IPS-NIHi7 (cell line): ENCODE measurements around the gene STK10.

ENCODE experiments used
- DNase-seq: peaks from one replicate; pipeline ENCODE4 v3.0.0; 2012; ENCODE audit warnings: mixed read lengths; ENCODE audit errors: extremely low spot score

STK10 gene

DNA sequence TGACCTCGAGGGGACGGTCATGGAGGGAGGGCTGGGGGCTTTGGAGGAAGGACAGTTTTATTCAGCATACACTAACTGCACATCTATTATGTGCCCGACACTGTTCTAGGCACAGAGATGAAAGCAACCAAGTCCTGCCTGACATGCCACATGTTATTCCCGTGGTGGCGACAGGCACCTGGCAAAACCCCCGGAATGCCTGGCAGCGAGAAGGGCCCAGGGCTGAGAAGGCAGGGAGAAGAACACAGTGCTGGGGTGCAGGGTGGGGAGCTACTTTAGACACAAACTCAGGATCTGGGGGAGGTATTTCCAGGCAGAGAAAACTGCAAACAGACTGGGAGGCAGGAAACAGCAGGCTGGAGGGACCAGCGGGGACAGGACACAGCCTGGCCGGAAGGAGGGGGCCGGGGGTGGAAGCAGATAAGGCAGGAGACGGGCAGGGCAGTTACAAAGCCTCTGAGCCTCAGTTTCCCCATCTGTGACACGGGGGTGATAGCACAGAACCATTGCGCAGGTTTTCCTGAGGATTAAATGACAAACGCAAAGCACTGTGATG lies 77.7 kb downstream of the STK10 start:
- no peak for DNase-seq

DNA sequence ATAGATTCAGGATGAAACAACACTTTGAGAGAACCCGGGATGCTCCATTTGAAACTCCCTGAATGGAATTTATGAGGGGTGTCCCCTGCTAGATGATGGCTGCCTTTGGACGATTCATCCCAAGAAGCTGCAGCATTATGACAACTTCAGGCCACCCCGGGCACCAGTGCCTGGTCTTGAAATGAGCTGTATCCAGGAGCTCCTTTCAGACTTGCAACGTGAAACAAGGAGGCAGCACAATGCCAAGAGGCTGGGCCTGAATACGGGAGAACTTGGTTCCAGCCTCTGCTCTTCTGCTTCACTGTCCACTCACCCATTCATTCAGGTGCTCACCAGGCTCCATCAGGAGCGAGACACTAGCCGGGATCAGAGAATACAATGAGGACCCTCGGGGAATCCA lies 78.3 kb downstream of the STK10 start:
- no peak for DNase-seq

DNA sequence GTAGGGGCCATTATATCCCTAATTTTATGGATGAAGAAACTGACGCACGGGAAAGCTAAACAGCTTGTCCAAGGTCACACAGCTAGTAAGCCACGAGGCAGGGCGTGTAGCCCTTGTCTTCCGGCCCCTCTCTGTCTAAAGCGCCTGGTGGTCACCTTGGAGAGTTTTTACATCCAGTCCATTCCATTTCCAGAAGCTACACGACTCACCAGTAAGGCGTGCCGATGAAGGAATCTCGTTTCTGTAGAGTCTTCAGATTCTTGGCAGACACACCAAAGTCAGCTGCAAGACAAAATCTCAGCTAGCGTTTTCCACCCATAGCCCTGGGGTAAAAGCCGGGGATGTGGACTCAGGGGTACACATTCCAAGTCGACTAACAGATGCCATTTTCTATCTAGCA lies 80.5 kb downstream of the STK10 start:
- no peak for DNase-seq

DNA sequence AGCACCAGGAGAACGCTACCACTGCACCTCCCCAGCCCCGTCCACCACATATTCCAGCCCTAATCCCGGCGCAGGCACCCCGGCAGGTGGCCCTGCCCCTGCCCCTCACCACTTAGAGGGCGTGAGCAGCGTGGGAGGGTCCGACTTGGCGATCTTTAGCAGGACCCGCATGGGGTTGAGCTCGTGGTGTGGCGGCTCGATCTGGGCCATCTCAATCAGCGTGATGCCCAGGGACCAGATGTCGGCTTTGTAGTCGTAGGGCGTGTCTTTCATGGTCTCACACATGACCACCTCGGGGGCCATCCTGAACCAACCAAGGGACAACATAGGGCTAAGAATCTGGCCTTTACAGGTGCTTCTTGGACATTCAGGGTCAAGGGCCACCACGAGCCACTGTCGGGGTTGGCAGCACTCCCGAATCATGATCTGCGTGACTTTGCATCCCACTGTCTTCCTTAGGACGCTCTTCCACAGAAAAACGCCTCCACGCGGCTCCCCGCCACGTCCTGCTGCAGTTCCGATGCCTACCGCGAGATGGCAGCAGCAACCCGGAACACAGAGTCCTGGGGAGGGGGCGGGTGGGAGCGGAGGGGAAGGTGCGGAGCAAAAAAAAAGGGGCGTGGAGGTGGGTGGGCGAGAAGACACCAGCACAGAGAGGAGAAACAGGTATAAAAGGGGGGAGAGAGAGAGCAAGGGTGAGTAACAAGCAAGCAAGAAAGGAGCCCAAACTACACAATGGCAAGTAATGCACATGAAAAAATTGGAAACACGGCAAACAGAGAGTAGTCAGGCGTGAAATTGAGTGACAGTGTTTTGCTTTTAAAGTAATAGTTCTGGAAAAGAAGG lies 81.3 kb downstream of the STK10 start:
- DNase-seq = peak; percentile 81

DNA sequence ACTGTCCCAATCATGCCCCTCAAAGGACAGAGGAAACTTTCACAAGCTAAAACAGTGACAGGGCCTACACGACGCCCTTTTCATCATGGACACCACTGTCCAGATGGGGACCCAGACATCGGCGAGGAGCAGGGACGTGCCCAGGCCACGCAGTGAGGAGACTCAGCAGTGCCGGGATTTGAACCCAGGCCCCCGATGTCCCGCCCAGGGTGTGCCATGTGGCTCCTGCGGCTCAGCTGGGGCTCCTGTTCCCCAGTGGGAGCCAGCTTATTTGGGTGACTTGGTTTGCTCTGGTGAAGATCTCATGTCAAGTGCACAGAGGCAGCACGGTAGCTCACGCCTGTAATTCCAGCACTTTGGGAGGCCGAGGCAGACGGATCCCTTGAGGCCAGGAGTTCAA lies 82.2 kb downstream of the STK10 start:
- no peak for DNase-seq

DNA sequence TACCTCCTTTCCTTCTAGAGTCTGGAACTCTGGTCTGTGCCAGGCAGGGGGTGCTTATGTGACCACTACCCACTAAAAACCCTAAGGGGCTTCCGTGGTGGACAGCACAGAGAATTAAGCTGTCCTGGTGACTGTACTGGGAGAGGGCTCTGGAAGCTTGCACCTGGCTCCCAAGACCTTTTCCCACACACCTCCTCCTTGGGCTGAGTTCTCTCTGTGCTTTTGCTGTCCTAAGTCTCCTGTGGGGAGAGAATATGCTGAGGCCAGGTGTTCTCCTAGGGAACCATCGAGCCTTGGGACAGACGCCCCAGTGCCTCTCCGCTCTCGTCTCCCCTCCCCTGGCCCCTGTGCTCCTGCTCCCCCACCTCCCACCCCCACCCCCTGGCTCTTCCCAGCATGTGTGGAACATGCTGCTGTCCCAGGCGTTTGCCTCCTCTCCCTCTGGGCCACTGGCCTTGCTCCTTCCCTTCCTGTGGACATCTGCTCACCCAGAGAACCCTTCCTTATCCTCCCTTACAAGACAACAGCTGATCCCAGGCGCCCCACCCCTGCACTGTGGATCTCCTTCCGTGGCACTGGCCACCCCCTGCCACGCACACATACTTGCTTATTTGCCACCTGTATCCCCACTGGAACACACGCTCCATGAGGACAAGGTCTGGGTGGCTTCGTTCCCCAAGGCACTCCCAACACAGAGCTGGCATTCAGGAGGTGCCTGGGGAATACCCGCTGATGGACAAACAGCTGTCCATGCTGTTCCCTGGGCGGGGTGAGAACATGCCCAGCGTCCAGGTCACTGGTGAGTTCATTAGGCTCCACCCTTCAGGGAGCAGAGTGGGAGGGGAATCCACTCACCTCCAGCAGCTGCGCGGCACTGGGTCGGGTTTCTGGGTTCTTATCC lies 83.0 kb downstream of the STK10 start:
- no peak for DNase-seq

DNA sequence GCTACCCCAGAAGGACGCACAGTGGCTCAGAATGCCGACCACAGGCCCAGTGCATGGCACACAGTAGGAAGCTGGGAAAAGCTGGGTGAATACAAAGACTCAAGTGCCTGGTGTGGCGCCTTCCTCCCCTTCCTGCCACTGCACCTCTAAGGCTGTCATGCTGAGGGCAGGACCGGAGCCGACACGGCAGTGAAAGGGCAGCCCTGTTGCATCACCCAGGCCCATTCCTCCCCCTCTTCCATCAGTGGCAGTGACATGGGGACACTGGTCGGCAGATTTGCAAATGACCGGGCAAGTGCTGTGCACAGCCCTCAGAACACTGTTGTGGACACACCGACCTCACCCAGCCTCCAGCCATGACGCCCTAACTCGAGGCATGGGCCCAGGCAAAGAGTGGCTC lies 84.0 kb downstream of the STK10 start:
- DNase-seq = no peak

DNA sequence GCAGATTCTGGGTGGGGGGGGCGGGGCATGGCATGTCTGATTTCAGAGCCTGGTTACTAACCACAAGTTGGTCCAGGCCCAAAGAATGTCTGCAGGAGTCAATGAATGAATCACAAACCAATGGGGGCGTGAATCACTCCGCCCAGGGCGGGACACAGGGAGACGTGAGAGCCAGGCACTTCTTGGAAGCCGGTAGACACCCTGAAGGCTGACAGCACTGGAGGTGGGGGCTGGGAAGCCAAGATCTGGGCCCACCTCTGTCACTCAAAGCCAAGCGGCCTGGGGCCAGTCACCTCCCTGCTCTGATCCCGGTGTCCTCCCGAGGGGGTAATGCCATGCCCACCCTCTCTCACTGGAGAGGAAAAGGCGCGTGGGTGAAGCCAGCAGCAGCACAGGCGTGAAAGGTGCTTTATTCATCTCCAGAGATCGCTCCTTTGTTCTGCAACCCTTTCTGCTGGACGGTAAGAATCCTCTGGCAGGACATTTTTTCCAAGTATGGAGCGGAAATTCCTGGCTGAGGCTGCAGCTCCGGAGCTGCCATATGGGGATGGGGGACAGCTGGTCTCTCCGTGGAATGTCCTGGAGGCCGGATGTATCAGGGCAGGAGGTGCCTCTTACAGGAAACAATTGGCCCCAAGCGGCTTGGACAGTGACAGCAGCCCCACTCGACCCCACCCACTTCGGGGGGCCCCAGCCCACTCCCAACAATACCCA lies 85.0 kb downstream of the STK10 start:
- DNase-seq = peak; percentile 61

DNA sequence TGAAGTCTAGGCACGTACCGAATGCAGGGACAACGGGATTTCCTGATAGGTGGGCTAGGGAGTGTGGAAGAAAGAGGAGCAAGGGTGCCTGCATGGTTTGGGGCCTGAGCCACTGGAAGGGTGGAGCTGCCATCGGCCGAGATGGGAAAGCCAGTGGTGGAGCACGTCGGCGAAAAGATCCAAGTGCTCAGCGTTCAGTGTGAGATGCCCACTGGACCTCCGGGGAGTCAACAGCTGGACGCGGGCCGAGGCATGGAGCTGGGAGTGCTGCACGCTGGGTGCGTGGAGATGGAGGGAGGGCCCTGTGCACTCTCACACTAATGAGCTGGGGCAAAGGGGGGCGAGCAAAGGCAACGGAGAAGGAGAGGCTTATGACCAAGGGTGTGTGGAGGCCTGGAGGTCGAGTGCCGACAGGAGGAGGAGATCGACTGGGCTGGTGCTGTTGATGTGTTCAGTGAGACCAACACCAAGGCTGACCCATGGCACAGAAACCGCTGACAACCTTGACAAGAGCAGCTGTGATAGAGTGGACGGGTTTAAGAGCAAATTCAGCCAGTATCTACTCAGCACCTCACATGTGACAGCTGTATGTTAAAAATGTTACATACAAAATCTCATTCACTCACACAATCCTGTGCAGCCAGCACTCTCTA lies 85.7 kb downstream of the STK10 start:
- DNase-seq = no peak

DNA sequence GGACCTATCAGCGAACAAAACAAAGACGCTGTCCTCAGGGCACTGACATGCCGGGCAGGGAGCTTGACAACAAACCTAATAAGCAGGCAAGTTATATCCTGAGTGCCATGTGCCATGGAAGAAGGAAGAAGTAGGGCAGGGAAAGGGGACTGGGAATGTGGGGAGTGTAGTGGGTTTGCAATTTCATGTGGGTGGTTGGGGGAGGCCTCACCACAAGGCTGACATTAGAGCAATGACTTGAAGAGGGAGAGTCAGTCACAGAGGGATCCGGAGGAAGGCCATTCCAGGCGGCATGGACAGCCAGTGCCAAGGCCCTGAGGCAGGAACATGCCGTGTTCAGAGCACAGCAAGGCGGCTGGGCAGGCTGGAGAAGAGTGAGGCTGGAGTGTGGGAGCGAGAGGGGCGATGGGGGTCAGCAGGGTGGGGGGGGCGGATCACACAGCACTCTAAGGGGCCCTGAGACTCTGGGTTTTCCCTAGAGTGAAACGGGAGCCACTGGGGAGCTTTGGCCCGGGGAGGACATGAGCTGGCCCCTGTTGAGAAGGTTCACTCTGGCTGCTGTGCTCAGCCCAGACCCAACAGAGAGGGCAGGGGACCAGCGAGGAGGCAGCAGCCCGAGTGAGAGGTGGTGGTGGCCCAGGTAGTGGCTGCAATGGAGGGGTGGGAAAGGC lies 86.3 kb downstream of the STK10 start:
- DNase-seq = no peak

DNA sequence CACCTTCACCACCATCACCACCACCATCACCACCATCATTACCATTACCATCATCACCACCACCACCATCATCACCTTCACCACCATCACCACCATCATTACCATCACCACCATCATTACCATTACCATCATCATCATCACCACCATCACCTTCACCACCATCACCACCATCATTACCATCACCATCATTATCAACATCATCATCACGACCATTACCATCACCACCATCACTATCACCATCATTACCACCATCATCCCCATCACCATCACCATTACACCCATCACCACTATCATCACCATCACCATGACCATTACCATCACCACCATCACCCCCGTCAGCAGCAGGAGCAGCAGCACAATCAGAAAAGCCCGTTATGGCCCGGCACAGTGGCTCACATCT lies 89.1 kb downstream of the STK10 start:
- DNase-seq = no peak

DNA sequence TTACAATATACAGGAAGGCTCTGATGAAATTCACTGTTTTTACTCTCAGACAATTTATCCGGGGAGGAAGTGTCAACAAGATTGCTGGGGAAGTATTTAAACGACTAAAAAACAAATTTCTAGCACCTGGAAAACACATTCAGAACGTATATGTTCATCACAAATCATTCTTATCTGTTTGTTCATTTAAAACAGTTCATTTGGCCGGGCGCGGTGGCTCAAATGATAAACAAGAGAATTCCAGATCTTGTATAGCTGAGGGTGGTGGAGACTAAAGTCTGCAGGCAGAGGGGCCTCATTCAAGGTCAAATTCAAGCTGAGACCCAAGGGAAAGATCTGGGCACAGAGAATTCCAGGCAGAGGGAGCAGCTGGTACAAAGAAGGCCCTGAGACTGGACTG lies 90.0 kb downstream of the STK10 start:
- DNase-seq = no peak

DNA sequence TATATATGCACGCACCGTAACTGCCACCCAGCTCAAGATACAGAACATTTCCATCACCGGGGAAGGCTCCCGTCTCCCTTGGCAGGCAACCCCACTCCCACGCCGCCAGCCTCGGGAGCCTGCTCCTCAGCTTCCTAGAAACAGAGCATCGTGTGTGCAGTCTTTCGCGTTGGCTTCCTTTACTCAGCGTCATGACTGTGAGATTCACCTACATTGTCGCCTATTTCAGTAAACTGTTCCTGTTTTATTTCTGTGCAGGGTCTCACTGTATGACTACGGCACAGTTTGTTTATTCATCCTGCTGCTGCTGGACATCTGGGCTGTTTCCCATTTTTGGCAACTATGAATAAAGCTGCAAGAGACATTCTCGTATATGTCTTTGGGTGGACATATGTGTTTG lies 90.7 kb downstream of the STK10 start:
- DNase-seq = no peak

DNA sequence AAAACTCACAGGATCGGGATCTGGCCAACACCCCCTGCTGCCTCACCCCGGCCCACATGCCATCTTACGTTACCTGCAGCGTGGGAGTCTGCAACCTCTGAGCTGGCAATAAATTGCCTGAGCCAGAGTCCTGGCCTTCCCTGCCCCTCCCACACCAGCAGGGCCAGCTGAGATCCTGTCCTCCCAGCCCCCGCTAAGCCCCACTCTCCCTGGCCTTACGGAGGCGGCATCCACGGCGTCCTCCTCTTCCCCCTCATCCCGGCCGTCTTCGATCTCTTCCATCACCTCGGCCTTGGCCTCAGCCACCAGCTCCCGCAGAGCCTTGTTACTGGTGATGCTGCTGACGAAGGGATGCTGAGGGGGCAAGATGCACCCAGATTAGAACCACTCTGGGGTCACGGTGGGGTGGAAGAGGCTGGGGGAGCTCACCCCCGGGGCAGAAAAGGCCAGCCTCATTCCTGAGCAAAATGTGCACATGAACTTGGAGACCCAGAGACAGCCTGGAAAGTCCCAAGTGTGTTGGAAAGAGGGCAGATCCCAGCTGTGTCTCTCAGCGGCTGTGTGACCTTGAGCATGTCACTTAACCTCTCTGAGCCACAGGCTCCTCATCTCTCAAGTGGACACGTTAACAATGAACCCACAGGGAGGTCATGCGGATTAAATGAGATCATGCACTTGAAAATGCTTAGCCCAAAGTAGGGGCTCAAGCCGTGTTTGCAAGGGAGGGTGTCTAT lies 91.7 kb downstream of the STK10 start:
- DNase-seq = no peak

DNA sequence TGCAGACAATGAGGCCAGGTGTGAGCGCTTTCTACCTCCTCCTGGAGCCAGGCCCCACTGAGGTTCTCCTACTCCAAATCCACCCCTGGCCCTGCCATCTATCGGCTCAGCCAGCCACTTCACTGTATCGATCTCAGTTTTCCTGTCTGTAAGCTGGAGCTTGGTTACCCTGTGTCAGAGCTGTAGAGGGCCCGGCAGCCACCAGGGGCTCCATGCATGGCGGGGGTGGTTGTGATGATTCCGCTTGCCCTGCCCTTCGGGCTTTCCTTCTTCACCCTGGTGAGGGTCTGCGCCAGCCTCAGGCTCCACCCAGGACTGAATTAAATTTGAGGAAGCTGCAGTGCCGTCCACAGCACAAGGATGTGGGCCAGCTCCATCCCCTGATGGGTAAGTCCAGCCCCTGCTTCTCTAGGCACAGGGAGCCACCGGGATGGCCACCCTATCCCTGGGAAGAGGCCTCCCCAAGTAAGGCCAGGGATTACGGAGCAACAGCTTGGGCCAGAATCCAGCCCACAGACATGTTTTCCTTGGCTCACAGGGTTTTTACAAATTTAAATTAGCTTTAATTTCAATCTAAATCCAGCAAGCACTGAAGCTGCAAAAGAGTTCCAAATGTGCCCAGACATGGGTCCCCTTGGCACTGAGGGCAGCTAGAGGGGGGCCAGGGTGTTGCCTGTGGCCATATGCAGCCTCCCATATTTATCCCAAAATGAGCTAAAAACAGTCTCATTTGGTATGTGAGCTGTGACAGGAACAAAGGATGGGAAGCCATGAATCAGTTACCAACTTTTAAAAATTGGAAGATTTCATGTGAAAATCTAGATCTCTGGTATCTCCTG lies 92.4 kb downstream of the STK10 start:
- no peak for DNase-seq

DNA sequence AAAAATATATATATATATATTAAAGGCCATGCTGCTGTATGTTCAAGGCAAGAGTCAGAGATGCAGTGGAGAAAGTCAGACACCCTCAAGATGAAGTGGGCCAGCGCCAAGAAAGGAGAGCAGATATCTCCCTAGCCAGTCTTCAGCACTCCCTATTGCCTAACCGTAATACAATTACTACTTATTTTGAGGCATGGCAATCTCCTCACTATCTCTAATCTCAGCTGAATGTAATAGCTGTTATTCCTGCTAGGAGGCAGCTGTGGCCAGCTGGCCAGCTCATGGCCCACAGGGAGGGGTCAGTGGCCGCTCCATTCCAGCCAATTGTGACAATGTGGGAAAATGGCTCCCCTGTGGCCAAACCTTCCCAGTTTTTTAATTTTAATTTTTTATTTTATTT lies 94.1 kb downstream of the STK10 start:
- DNase-seq = no peak

DNA sequence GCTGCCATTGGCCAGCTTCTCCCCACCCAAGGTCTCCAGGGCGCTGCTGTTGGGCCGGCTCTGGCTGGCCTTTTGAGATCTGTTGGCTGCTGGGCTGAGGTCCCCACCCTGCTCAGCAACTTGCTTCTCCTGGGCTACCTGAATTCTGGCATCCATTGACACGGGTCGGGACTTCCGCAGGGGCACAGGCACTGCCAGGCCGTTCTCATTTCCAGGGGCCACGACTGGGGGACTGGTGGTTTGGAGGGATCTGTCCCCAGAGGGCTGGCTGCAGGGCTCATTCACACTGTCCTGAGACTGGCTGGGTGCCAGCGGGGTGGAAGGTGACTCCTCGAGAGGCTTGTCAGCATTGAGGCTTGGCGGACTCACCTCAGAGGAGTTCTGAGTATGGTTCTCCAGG lies 94.5 kb downstream of the STK10 start:
- DNase-seq = no peak

DNA sequence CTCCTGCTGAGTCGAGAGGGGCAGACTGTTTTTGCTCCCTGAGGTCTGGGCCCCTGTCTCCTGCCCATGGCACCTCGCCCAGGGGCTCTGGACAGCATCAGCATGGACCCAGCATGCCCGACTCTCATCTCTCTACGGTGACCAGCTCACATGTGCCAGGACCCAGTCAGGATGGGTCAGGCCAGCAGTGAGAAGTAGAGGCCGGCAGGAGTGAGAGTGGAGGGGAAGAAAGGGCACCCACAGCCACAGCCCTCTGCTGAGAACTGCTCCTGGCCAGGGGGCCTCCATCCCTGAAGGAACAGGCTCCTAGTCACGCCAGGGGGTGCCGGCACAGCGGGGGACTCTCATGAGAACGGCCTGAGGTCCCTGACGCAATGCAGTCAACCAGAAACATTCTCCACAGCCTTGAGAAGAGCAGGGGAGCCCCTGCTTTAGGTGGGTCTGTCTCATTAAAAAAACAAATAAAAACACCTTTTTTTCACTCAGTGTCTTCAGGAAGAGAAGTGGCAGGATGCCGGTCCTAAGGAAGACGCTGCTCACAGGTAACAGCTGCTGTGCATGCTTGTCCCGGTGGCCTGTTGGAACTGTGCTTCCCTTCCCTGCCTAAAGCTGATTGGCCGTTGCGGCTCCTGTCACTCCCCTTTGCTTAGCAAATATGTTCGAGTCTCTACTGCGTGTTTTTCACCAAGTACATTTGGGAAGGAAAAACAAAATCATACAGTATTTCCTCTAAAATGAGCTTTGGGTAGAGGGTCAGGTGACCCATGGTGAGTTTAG lies 95.9 kb downstream of the STK10 start:
- DNase-seq = no peak
